Measurements from ENCODE around the gene NMNAT2. TPM values are rescaled to one million over a fixed set of nuclear protein-coding genes. Genes with fewer than 3 reads are reported as not detected.

Gene NMNAT2
- total and polyA plus RNA-seq, 9 donors, result 0.24 to 2.5 (median 0.77) TPM; not detected in 1

GRCh38 chr1:183366116-183366515 lies 52.1 kb downstream of the NMNAT2 start:
- intact Hi-C loops (cut with DNase I), result no loop called here
- Histone ChIP-seq H3K9me3 (no peaks in the 10 kb centered on the region), H3K36me3 (no peaks in the 10 kb centered on the region), H3K27me3 (no peaks in the 10 kb centered on the region), H3K4me3 (no peak overlapping the region), H3K27ac (no peak overlapping the region), H3K4me1 (ENCODE audit: insufficient read depth) (no peaks in the 10 kb centered on the region)
- WGBS, 3 donors, result 89% methylated on average over 1 of the region's 1 CpG
- TF ChIP-seq EP300 (IDR thresholded peaks at IDR 0.05) (no peak), POLR2A (IDR thresholded peaks at IDR 0.05) (no peak), CTCF (IDR thresholded peaks at IDR 0.05) (no peak)
- DNase-seq, result no peak

- Histone ChIP-seq H3K4me1 (ENCODE audit: insufficient read depth) (no peaks in the 10 kb centered on the region), H3K9me3 (no peaks in the 10 kb centered on the region), H3K4me3 (no peak overlapping the region), H3K36me3 (no peaks in the 10 kb centered on the region), H3K27me3 (no peaks in the 10 kb centered on the region), H3K27ac (no peak overlapping the region)
- TF ChIP-seq POLR2A (IDR thresholded peaks at IDR 0.05), result no peak
- TF ChIP-seq CTCF (IDR thresholded peaks at IDR 0.05), result no peak
- no peak for TF ChIP-seq EP300 (IDR thresholded peaks at IDR 0.05)
- intact Hi-C loops (cut with DNase I), result no loop called here
- no peak for DNase-seq
- WGBS, 3 donors, result 62 to 71% (median 64%) methylated on average over 2 of the region's 2 CpGs
Observed at GRCh38 chr1:183365676-183366075, 52.5 kb downstream of the NMNAT2 start.

DNA sequence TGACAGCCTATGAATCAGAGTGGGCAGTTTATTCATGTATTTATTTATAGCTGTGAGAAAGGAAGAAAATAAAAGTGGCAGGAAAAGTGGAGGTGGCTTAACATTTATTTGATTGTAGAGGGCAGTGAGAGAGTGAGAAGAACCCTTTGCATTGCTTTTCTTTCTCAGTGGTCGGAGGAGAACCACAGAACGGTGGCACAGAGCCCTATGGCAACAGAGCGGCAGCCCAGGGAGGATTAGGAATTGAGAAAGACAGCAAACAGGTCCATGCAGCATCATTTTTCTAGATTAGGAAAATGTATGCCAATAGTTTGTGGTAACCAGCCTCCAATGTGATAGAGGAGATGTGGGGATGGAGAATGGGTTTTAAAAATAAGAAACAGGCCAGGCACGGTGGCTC lies 53.1 kb downstream of the NMNAT2 start:
- intact Hi-C loops (cut with DNase I), result no loop called here
- TF ChIP-seq CTCF (IDR thresholded peaks at IDR 0.05) (no peak), EP300 (IDR thresholded peaks at IDR 0.05) (no peak), POLR2A (IDR thresholded peaks at IDR 0.05) (no peak)
- Histone ChIP-seq H3K27ac (no peak overlapping the region), H3K9me3 (no peaks in the 10 kb centered on the region), H3K36me3 (no peaks in the 10 kb centered on the region), H3K4me3 (no peak overlapping the region), H3K4me1 (ENCODE audit: insufficient read depth) (no peaks in the 10 kb centered on the region), H3K27me3 (no peaks in the 10 kb centered on the region)
- 82 to 89% (median 84%) methylated on average over 4 of the region's 4 CpGs for WGBS, 3 donors
- no peak for DNase-seq

DNA sequence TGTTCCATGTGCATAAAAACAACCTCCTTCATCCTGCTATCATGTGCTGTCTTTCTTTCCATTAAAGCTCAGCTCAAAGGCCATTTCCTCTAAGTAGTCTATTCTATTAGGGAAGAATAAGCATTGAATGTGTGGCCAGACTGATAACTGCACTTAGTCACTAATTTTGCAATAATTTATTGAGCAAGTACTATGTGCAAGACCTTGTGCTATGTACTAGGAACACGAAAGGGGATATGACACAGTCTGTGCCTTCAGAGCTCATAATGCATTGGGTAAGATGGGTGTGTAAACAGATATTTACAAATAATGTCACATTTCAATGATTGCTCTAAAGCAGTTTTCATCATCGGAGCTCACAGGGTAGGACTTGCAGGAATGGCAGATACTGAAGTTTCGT lies 54.2 kb downstream of the NMNAT2 start:
- intact Hi-C loops (cut with DNase I), result loop anchor here in 1 of 4 donors (5.0 kb wide), 1 partner anchor 83 kb away; no protein-coding TSS in a partner anchor
- no peaks in the 10 kb centered on the region for H3K36me3 ChIP-seq
- no peak overlapping the region for H3K27ac ChIP-seq
- H3K9me3 ChIP-seq, result no peaks in the 10 kb centered on the region
- H3K4me1 ChIP-seq (ENCODE audit: insufficient read depth), result no peaks in the 10 kb centered on the region
- 88 to 94% (median 89%) methylated on average over 3 of the region's 3 CpGs for WGBS, 3 donors
- TF ChIP-seq POLR2A (IDR thresholded peaks at IDR 0.05) (no peak), CTCF (IDR thresholded peaks at IDR 0.05) (no peak), EP300 (IDR thresholded peaks at IDR 0.05) (no peak)
- no peak overlapping the region for H3K4me3 ChIP-seq
- no peak for DNase-seq
- no peaks in the 10 kb centered on the region for H3K27me3 ChIP-seq

All from ovary (tissue), 9 donors.